HEK293 (cell line): ENCODE data around the gene COL5A1.
A peak's percentile ranks its signal among the peaks of the same experiment; 100 is the strongest.

Experiments used
- CTCF ChIA-PET: fragments of 350-600 bp; formaldehyde crosslinking; extraction: SDS; loops from one replicate; lab custom pipeline; 2021; ENCODE audit warnings: antibody characterized with exemption; lab: Yijun Ruan, JAX
- POLR2A ChIA-PET: fragments of 300-600 bp; formaldehyde crosslinking; extraction: SDS; loops from one replicate; lab custom pipeline; 2020; ENCODE audit warnings: antibody characterized with exemption, inconsistent platforms; lab: Yijun Ruan, JAX
- H3K27ac ChIP-seq: fragments of 200-500 bp; sonication (Bioruptor generic); 2 replicates; pipeline ENCODE4 v1.5.1; 2014; ENCODE audit warnings: low read depth, low read length, control low read depth, inconsistent platforms; ENCODE audit errors: extremely low read depth
- H3K36me3 ChIP-seq, 2 experiments: fragments of 200-500 bp in 1 of 2; sonication (Bioruptor generic) in 1 of 2; 1 replicate in 1 of 2; 2 replicates in 1 of 2; pipeline ENCODE4 v1.5.1; 2014 to 2017; ENCODE audit warnings: inconsistent platforms in 2 of 2, low read length in 2 of 2; ENCODE audit not compliant: control insufficient read depth in 2 of 2, insufficient read depth in 1 of 2
- H3K4me1 ChIP-seq: fragments of 200-500 bp; sonication (Bioruptor generic); 2 replicates; pipeline ENCODE4 v1.5.1; 2014; ENCODE audit warnings: mild to moderate bottlenecking, low read length, inconsistent platforms; ENCODE audit not compliant: control insufficient read depth, insufficient read depth
- H3K4me3 ChIP-seq: 2 replicates; pipeline ENCODE4 v1.5.1; 2011; ENCODE audit warnings: low read depth, mild to moderate bottlenecking, control low read depth, low read length, moderate library complexity
- H3K9me3 ChIP-seq: fragments of 200-500 bp; sonication (Bioruptor generic); 2 replicates; pipeline ENCODE4 v1.5.1; 2014; ENCODE audit warnings: low read depth, low read length, inconsistent platforms; ENCODE audit not compliant: control insufficient read depth, insufficient read depth
- BCL11B ChIP-seq: fragments of 450-650 bp; formaldehyde crosslinking; IDR thresholded peaks from 2 replicates; pipeline ENCODE4 v1.5.1; 2016; ENCODE audit warnings: low read depth, missing biosample characterization, missing genetic modification characterization
- EGR2 ChIP-seq: fragments of 450-650 bp; formaldehyde crosslinking; IDR thresholded peaks from 2 replicates; pipeline ENCODE4 v1.5.1; 2016; ENCODE audit warnings: low read depth, missing biosample characterization, missing genetic modification characterization
- HOXC10 ChIP-seq: sonication (generic); formaldehyde crosslinking; IDR thresholded peaks from 2 replicates; pipeline ENCODE4 v1.8.1; 2023; ENCODE audit warnings: mild to moderate bottlenecking, missing genetic modification reagents
- REPIN1 ChIP-seq: fragments of 450-650 bp; formaldehyde crosslinking; IDR thresholded peaks from 2 replicates; pipeline ENCODE4 v1.5.1; 2017; ENCODE audit warnings: missing biosample characterization, missing genetic modification characterization, low read depth
- SCRT2 ChIP-seq: fragments of 450-650 bp; formaldehyde crosslinking; IDR thresholded peaks from 2 replicates; pipeline ENCODE4 v1.5.1; 2016; ENCODE audit warnings: missing biosample characterization, missing genetic modification characterization
- ZBTB8A ChIP-seq: fragments of 450-650 bp; formaldehyde crosslinking; IDR thresholded peaks from 2 replicates; pipeline ENCODE4 v1.5.1; 2016; ENCODE audit warnings: missing biosample characterization, missing genetic modification characterization
- ZNF169 ChIP-seq: fragments of 450-650 bp; formaldehyde crosslinking; IDR thresholded peaks from 2 replicates; pipeline ENCODE4 v1.5.1; 2016; ENCODE audit warnings: missing biosample characterization, missing genetic modification characterization
- ZNF239 ChIP-seq: fragments of 450-650 bp; formaldehyde crosslinking; IDR thresholded peaks from 2 replicates; pipeline ENCODE4 v1.5.1; 2016; ENCODE audit warnings: missing biosample characterization, missing genetic modification characterization
- ZNF266 ChIP-seq: fragments of 450-650 bp; formaldehyde crosslinking; IDR thresholded peaks from 2 replicates; pipeline ENCODE4 v1.5.1; 2016; ENCODE audit warnings: missing biosample characterization, missing genetic modification characterization, low read depth
- ZNF324 ChIP-seq: fragments of 450-650 bp; formaldehyde crosslinking; IDR thresholded peaks from 2 replicates; pipeline ENCODE4 v1.5.1; 2016; ENCODE audit warnings: missing biosample characterization, missing genetic modification characterization
- ZNF37A ChIP-seq: fragments of 450-650 bp; IDR thresholded peaks from 2 replicates; pipeline ENCODE4 v1.5.1; 2018; ENCODE audit warnings: missing biosample characterization, missing genetic modification characterization
- ZNF549 ChIP-seq: fragments of 450-650 bp; IDR thresholded peaks from 2 replicates; pipeline ENCODE4 v1.5.1; 2018; ENCODE audit warnings: missing biosample characterization, missing genetic modification characterization, mild to moderate bottlenecking, inconsistent platforms, moderate library complexity
- ZNF555 ChIP-seq: fragments of 450-650 bp; formaldehyde crosslinking; conservative IDR thresholded peaks from 2 replicates; pipeline ENCODE4 v1.5.1; 2017; ENCODE audit warnings: missing biosample characterization, mild to moderate bottlenecking, missing genetic modification characterization, inconsistent platforms
- ZNF561 ChIP-seq: fragments of 450-650 bp; IDR thresholded peaks from 2 replicates; pipeline ENCODE4 v1.5.1; 2018; ENCODE audit warnings: missing biosample characterization, missing genetic modification characterization, borderline replicate concordance
- ZNF610 ChIP-seq: fragments of 450-650 bp; formaldehyde crosslinking; IDR thresholded peaks from 2 replicates; pipeline ENCODE4 v1.5.1; 2016; ENCODE audit warnings: missing biosample characterization, missing genetic modification characterization, borderline replicate concordance
- ZNF707 ChIP-seq: fragments of 450-650 bp; formaldehyde crosslinking; IDR thresholded peaks from 2 replicates; pipeline ENCODE4 v1.5.1; 2016; ENCODE audit warnings: missing biosample characterization, missing genetic modification characterization
- ZNF830 ChIP-seq: fragments of 450-650 bp; IDR thresholded peaks from 2 replicates; pipeline ENCODE4 v1.5.0; 2018; ENCODE audit warnings: missing biosample characterization, missing genetic modification characterization, low read depth, mild to moderate bottlenecking, moderate library complexity
- TF ChIP-seq, protein P1 (sequence below): sonication (generic); formaldehyde crosslinking; IDR thresholded peaks from 2 replicates; pipeline ENCODE4 v1.8.1; 2022; ENCODE audit warnings: mild to moderate bottlenecking, moderate library complexity, missing genetic modification reagents
- TF ChIP-seq, protein P2 (sequence below): fragments of 450-650 bp; IDR thresholded peaks from 2 replicates; pipeline ENCODE4 v1.5.1; 2018; ENCODE audit warnings: missing biosample characterization, mild to moderate bottlenecking, missing genetic modification characterization
- TF ChIP-seq, protein P3 (sequence below): fragments of 450-650 bp; formaldehyde crosslinking; IDR thresholded peaks from 2 replicates; pipeline ENCODE4 v1.5.1; 2016; ENCODE audit warnings: missing biosample characterization, missing genetic modification characterization, borderline replicate concordance
- TF ChIP-seq, protein P4 (sequence below): fragments of 450-650 bp; formaldehyde crosslinking; IDR thresholded peaks from 2 replicates; pipeline ENCODE4 v1.5.1; 2016; ENCODE audit warnings: missing biosample characterization, missing genetic modification characterization, borderline replicate concordance
- TF ChIP-seq, protein P5 (sequence below): fragments of 450-650 bp; formaldehyde crosslinking; IDR thresholded peaks from 2 replicates; pipeline ENCODE4 v1.5.1; 2016; ENCODE audit warnings: missing biosample characterization, missing genetic modification characterization

COL5A1 gene

DNA sequence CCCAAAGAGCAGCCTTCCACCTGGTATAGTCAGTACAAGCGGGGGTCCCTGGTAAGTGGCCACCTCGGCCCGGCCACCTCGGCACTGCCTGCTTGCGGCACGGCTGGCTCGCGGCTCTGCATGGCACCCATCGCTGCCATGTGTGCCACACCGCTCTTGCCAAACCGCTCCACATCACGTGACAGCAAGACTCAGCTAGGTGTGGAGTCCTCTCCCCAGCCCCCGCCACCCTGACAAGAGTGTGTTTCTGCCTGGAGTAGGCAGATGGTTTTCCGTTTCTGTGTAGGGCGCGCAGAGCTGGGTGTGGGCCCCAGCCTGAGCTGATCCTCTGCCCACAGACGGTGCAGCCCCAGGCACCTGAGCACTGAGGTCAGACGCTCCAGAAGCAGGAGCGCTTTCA lies 188.5 kb downstream of the COL5A1 start:
- TF ChIP-seq EGR2 (tag by site-specific recombination) (0 out of 2 replicates have a peak, but pooled peaks have one; percentile 17), ZNF239 (tag by site-specific recombination) (no peak)
- TF ChIP-seq, protein P1, sequence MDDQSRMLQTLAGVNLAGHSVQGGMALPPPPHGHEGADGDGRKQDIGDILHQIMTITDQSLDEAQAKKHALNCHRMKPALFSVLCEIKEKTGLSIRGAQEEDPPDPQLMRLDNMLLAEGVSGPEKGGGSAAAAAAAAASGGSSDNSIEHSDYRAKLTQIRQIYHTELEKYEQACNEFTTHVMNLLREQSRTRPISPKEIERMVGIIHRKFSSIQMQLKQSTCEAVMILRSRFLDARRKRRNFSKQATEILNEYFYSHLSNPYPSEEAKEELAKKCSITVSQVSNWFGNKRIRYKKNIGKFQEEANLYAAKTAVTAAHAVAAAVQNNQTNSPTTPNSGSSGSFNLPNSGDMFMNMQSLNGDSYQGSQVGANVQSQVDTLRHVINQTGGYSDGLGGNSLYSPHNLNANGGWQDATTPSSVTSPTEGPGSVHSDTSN (CRISPR knock-in tag), result no peak
- CTCF ChIA-PET, result no interaction called here
- peaks cover 0 to 7% of the 10 kb centered on the region in 2 experiments; a peak in 2 of 3 replicates for H3K36me3 ChIP-seq

DNA sequence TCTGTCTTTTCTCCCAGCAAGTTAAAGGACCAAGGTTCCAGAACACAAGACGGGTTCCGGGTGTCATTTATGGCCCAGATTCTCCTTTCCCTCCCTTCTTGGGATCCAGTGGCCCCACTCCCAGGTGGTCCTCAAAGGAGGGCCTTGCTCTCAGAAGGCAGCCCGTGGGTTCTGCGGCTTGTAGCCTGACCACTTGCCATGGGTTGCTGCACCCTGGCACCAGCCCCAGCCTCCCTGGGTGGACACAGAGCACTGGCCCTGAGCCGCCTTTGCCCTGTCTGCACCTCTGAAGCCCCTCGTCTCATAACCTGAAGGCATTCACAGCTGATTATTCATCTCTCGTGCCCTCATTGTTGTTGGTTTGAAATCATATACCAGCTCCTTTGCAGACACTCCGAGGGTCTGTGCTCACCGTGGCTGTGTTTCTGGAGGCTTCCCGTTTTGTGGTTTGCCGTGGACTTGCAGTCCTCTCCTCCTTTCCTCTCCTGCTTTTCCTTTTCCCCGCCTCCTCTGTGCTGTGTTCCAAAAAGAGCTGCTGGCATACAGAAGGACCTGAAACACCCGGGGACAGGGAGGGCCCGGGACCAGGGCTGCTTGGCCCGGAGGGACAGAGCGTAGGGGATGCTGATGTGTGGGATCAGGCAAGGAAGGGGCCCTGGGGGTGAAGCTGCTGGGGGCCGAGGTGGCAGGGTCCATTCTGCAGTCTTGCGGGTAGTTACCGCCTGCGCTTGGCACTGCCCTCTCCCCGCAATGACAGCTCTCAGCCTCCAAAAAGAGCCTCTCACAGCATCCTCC lies 189.5 kb downstream of the COL5A1 start:
- Histone ChIP-seq H3K36me3 (peaks cover 0 to 7% of the 10 kb centered on the region in 2 experiments; a peak in 2 of 3 replicates), H3K9me3 (no peaks in the 10 kb centered on the region), H3K4me3 (no peak overlapping the region), H3K27ac (no peak overlapping the region), H3K4me1 (no peaks in the 10 kb centered on the region)
- POLR2A ChIA-PET, result no interaction called here
- CTCF ChIA-PET, result interaction anchor here (0.6 kb wide), 1 partner anchor 382 kb away, joined by 4 read pairs; no protein-coding TSS in a partner anchor
- TF ChIP-seq SCRT2 (tag by site-specific recombination) (no peak), ZNF707 (tag by site-specific recombination) (no peak), ZNF561 (tag by site-specific recombination) (no peak), ZNF169 (tag by site-specific recombination) (no peak), ZNF555 (no peak), ZNF324 (tag by site-specific recombination) (no peak), ZNF610 (tag by site-specific recombination) (no peak), BCL11B (no peak), ZNF266 (no peak), ZBTB8A (no peak), ZNF830 (tag by site-specific recombination) (no peak), ZNF37A (tag by site-specific recombination) (no peak), ZNF549 (tag by site-specific recombination) (no peak), REPIN1 (no peak), HOXC10 (CRISPR knock-in tag) (no peak)
- TF ChIP-seq, protein P2, sequence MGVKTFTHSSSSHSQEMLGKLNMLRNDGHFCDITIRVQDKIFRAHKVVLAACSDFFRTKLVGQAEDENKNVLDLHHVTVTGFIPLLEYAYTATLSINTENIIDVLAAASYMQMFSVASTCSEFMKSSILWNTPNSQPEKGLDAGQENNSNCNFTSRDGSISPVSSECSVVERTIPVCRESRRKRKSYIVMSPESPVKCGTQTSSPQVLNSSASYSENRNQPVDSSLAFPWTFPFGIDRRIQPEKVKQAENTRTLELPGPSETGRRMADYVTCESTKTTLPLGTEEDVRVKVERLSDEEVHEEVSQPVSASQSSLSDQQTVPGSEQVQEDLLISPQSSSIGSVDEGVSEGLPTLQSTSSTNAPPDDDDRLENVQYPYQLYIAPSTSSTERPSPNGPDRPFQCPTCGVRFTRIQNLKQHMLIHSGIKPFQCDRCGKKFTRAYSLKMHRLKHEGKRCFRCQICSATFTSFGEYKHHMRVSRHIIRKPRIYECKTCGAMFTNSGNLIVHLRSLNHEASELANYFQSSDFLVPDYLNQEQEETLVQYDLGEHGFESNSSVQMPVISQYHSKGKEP, result no peak
- TF ChIP-seq, protein P3, sequence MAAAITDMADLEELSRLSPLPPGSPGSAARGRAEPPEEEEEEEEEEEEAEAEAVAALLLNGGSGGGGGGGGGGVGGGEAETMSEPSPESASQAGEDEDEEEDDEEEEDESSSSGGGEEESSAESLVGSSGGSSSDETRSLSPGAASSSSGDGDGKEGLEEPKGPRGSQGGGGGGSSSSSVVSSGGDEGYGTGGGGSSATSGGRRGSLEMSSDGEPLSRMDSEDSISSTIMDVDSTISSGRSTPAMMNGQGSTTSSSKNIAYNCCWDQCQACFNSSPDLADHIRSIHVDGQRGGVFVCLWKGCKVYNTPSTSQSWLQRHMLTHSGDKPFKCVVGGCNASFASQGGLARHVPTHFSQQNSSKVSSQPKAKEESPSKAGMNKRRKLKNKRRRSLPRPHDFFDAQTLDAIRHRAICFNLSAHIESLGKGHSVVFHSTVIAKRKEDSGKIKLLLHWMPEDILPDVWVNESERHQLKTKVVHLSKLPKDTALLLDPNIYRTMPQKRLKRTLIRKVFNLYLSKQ, result no peak
- TF ChIP-seq, protein P4, sequence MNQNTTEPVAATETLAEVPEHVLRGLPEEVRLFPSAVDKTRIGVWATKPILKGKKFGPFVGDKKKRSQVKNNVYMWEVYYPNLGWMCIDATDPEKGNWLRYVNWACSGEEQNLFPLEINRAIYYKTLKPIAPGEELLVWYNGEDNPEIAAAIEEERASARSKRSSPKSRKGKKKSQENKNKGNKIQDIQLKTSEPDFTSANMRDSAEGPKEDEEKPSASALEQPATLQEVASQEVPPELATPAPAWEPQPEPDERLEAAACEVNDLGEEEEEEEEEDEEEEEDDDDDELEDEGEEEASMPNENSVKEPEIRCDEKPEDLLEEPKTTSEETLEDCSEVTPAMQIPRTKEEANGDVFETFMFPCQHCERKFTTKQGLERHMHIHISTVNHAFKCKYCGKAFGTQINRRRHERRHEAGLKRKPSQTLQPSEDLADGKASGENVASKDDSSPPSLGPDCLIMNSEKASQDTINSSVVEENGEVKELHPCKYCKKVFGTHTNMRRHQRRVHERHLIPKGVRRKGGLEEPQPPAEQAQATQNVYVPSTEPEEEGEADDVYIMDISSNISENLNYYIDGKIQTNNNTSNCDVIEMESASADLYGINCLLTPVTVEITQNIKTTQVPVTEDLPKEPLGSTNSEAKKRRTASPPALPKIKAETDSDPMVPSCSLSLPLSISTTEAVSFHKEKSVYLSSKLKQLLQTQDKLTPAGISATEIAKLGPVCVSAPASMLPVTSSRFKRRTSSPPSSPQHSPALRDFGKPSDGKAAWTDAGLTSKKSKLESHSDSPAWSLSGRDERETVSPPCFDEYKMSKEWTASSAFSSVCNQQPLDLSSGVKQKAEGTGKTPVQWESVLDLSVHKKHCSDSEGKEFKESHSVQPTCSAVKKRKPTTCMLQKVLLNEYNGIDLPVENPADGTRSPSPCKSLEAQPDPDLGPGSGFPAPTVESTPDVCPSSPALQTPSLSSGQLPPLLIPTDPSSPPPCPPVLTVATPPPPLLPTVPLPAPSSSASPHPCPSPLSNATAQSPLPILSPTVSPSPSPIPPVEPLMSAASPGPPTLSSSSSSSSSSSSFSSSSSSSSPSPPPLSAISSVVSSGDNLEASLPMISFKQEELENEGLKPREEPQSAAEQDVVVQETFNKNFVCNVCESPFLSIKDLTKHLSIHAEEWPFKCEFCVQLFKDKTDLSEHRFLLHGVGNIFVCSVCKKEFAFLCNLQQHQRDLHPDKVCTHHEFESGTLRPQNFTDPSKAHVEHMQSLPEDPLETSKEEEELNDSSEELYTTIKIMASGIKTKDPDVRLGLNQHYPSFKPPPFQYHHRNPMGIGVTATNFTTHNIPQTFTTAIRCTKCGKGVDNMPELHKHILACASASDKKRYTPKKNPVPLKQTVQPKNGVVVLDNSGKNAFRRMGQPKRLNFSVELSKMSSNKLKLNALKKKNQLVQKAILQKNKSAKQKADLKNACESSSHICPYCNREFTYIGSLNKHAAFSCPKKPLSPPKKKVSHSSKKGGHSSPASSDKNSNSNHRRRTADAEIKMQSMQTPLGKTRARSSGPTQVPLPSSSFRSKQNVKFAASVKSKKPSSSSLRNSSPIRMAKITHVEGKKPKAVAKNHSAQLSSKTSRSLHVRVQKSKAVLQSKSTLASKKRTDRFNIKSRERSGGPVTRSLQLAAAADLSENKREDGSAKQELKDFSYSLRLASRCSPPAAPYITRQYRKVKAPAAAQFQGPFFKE (tag by site-specific recombination), result no peak
- TF ChIP-seq, protein P5, sequence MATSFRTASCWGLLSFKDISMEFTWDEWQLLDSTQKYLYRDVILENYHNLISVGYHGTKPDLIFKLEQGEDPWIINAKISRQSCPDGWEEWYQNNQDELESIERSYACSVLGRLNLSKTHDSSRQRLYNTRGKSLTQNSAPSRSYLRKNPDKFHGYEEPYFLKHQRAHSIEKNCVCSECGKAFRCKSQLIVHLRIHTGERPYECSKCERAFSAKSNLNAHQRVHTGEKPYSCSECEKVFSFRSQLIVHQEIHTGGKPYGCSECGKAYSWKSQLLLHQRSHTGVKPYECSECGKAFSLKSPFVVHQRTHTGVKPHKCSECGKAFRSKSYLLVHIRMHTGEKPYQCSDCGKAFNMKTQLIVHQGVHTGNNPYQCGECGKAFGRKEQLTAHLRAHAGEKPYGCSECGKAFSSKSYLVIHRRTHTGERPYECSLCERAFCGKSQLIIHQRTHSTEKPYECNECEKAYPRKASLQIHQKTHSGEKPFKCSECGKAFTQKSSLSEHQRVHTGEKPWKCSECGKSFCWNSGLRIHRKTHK (tag by site-specific recombination), result no peak

More for the DNA sequence above, 188.5 kb downstream of the COL5A1 start:
- Histone ChIP-seq H3K4me3 (no peak overlapping the region), H3K9me3 (no peaks in the 10 kb centered on the region), H3K27ac (no peak overlapping the region), H3K4me1 (no peaks in the 10 kb centered on the region)
- POLR2A ChIA-PET, result no interaction called here
